ENCODE results near the gene ATP6V1C2. TPM values are rescaled to one million over a fixed set of nuclear protein-coding genes. Genes with fewer than 3 reads are reported as not detected.

The ATP6V1C2 gene
- total and polyA plus RNA-seq, 2 donors (not counting 3 experiments of a cell fraction or from before 2014, with no cell fraction given), result 0.03 to 0.13 TPM

- Histone ChIP-seq H3K4me3 (replicated peaks in 1 of 3; ENCODE audit: insufficient read depth in 1 of 3, low read depth in 1 of 3, low read length in 3 of 3) (no peak overlapping the region), H3K4me1 (ENCODE audit: control insufficient read depth, extremely low read depth, insufficient read depth, low read length) (peaks cover 14% of the 10 kb centered on the region), H3K9me1 (replicated peaks; ENCODE audit: control insufficient read depth, extremely low read depth, insufficient read depth, low read length) (no peaks in the 10 kb centered on the region), H3K27ac (ENCODE audit: insufficient read depth, low read depth, low read length) (no peak overlapping the region), H3K36me3 (ENCODE audit: control insufficient read depth in 2 of 2, extremely low read depth in 1 of 2, insufficient read depth in 2 of 2, low read length in 2 of 2) (peaks cover 21 to 35% of the 10 kb centered on the region in 2 experiments), H3K79me2 (ENCODE audit: control insufficient read depth, insufficient read depth, low read length) (peaks cover 5% of the 10 kb centered on the region), H4K20me1 (replicated peaks; ENCODE audit: control insufficient read depth, extremely low read depth, insufficient read depth, low read length) (no peaks in the 10 kb centered on the region), H3K9me3 (replicated peaks; ENCODE audit: control insufficient read depth, insufficient read depth, low read length) (no peaks in the 10 kb centered on the region), H3K4me2 (ENCODE audit: insufficient read depth, low read length) (no peak overlapping the region), H3K27me3 (ENCODE audit: control insufficient read depth in 2 of 2, insufficient read depth in 2 of 2, low read length in 2 of 2) (no peaks in the 10 kb centered on the region), H3K9ac (replicated peaks; ENCODE audit: extremely low read depth, insufficient read depth, low read length) (no peak overlapping the region), H2AFZ (ENCODE audit: low read depth, low read length) (no peak overlapping the region)
- CTCF ChIA-PET, result no interaction called here
- TF ChIP-seq POLR2AphosphoS5 (IDR thresholded peaks at IDR 0.05; ENCODE audit: insufficient read depth, low read depth, low read length) (no peak), POLR2A (IDR thresholded peaks at IDR 0.05; ENCODE audit: low read depth, low read length) (no peak), FOS (IDR thresholded peaks at IDR 0.05; ENCODE audit: borderline replicate concordance, insufficient read depth, low read length) (no peak), JUN (IDR thresholded peaks at IDR 0.05; ENCODE audit: borderline replicate concordance, insufficient read depth, insufficient read length, low read depth) (no peak), EZH2 (IDR thresholded peaks at IDR 0.05; ENCODE audit: borderline replicate concordance, low read depth, low read length, severe bottlenecking) (no peak), GATA2 (IDR thresholded peaks at IDR 0.05; ENCODE audit: insufficient read depth, insufficient read length, low read depth, low read length) (no peak)
- TF ChIP-seq, protein P1, sequence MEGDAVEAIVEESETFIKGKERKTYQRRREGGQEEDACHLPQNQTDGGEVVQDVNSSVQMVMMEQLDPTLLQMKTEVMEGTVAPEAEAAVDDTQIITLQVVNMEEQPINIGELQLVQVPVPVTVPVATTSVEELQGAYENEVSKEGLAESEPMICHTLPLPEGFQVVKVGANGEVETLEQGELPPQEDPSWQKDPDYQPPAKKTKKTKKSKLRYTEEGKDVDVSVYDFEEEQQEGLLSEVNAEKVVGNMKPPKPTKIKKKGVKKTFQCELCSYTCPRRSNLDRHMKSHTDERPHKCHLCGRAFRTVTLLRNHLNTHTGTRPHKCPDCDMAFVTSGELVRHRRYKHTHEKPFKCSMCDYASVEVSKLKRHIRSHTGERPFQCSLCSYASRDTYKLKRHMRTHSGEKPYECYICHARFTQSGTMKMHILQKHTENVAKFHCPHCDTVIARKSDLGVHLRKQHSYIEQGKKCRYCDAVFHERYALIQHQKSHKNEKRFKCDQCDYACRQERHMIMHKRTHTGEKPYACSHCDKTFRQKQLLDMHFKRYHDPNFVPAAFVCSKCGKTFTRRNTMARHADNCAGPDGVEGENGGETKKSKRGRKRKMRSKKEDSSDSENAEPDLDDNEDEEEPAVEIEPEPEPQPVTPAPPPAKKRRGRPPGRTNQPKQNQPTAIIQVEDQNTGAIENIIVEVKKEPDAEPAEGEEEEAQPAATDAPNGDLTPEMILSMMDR (IDR thresholded peaks at IDR 0.05; ENCODE audit: extremely low read depth in 1 of 2, insufficient read depth in 1 of 2, low read depth in 1 of 2, low read length in 2 of 2), result no peak
- POLR2A ChIA-PET, result no interaction called here
- BruUV-seq (replicated peaks), result no TSS peak
- dilution Hi-C loops (cut with MboI; ENCODE audit: extremely low pct_ligation_motif_present, low sequenced_read_pairs) (no loop called here), intact Hi-C loops (cut with micrococcal nuclease) (no loop called here)
- FAIRE-seq (no peak), DNase-seq (ENCODE audit: low read depth, low spot score) (no peak)
Measured at GRCh38 chr2:10779776-10780490, 58.5 kb downstream of the ATP6V1C2 start.

All from endothelial cell of umbilical vein (primary cell).